B cell (primary cell): Measurements from ENCODE around the gene MRAS. TPM values are rescaled to one million over a fixed set of nuclear protein-coding genes. Genes with fewer than 3 reads are reported as not detected.
A peak's percentile ranks its signal among the peaks of the same experiment; 100 is the strongest.

Source experiments
- ATAC-seq: fragments of 200-7000 bp; cut with Tn5 transposase; one replicate; pipeline ENCODE4 v1.10.0; 2021; ENCODE audit warnings: low read depth, mild to moderate bottlenecking, moderate number of reproducible peaks, moderate library complexity
- CTCF ChIA-PET: fragments of 350-600 bp; sonication (Branson Sonifier 250); formaldehyde crosslinking; loops from one replicate; lab custom pipeline; 2021; ENCODE audit warnings: antibody characterized with exemption, inconsistent platforms; lab: Charles Lee
- POLR2A ChIA-PET: fragments of 350-600 bp; sonication (Branson Sonifier 250); formaldehyde crosslinking; loops from one replicate; lab custom pipeline; 2021; ENCODE audit warnings: antibody characterized with exemption; lab: Charles Lee
- DNase-seq: peaks from one replicate; pipeline ENCODE4 v3.0.0; 2013
- H2AFZ ChIP-seq: 2 replicates; pipeline ENCODE4 v1.6.1; 2012; ENCODE audit warnings: mild to moderate bottlenecking, low read depth, low read length; ENCODE audit not compliant: insufficient read depth, poor library complexity, severe bottlenecking
- H3K27ac ChIP-seq, 2 donors: 1 replicate in 1 of 2; 2 replicates in 1 of 2; pipeline ENCODE4 v1.5.1; 2012 to 2013; ENCODE audit warnings: low read length in 2 of 2, mild to moderate bottlenecking in 2 of 2, moderate library complexity in 1 of 2
- H3K27me3 ChIP-seq, 4 experiments: fragments of 200-600 bp in 1 of 4; sonication (generic) in 1 of 4; replicated peaks in 1 of 4; 1 replicate in 2 of 4; 2 replicates in 2 of 4; pipeline versions ENCODE4 v1.6.1 to v1.7.0; 2013 to 2016; ENCODE audit warnings: low read length in 3 of 4, mild to moderate bottlenecking in 2 of 4, mixed read lengths in 1 of 4, moderate library complexity in 1 of 4; ENCODE audit not compliant: insufficient read depth in 4 of 4, control insufficient read depth in 3 of 4; ENCODE audit errors: control extremely low read depth in 1 of 4
- H3K36me3 ChIP-seq, 2 experiments: replicated peaks in 1 of 2; 1 replicate in 1 of 2; 2 replicates in 1 of 2; pipeline versions ENCODE4 v1.6.1 to v1.7.1; 2013; ENCODE audit warnings: low read length in 1 of 2; ENCODE audit not compliant: insufficient read depth in 2 of 2, control insufficient read depth in 1 of 2; ENCODE audit errors: control extremely low read depth in 1 of 2, extremely low read depth in 1 of 2
- H3K4me1 ChIP-seq, 2 donors: fragments of 200-600 bp in 1 of 2; sonication (generic) in 1 of 2; 1 replicate in 1 of 2; 2 replicates in 1 of 2; pipeline versions ENCODE4 v1.5.1 to v1.6.1; 2013 to 2017; ENCODE audit warnings: low read length in 2 of 2; ENCODE audit not compliant: control insufficient read depth in 2 of 2, insufficient read depth in 2 of 2
- H3K4me2 ChIP-seq: replicated peaks from 2 replicates; pipeline ENCODE3; 2012; ENCODE audit warnings: mild to moderate bottlenecking, low read depth, low read length; ENCODE audit not compliant: poor library complexity, severe bottlenecking
- H3K4me3 ChIP-seq, 5 experiments: fragments of 200-600 bp in 1 of 5; sonication (generic) in 1 of 5; 1 replicate in 3 of 5; 2 replicates in 2 of 5; pipeline versions ENCODE4 v1.5.1 to v1.7.0; 2011 to 2016; ENCODE audit warnings: low read length in 4 of 5, mild to moderate bottlenecking in 4 of 5, low read depth in 2 of 5, control low read depth in 1 of 5, moderate library complexity in 1 of 5; ENCODE audit not compliant: insufficient read depth in 1 of 5; ENCODE audit errors: control extremely low read depth in 1 of 5, extremely low read depth in 1 of 5
- H3K79me2 ChIP-seq: fragments of 200-600 bp; sonication (generic); one replicate; pipeline ENCODE4 v1.6.0; 2016; ENCODE audit warnings: low read length; ENCODE audit not compliant: control insufficient read depth, insufficient read depth
- H3K9ac ChIP-seq: fragments of 200-600 bp; sonication (generic); 2 replicates; pipeline ENCODE4 v1.6.1; 2017; ENCODE audit warnings: mild to moderate bottlenecking, low read length, moderate library complexity
- H3K9me3 ChIP-seq, 3 donors: one replicate each; pipeline versions ENCODE4 v1.6.1 to v1.7.1; 2013; ENCODE audit warnings: low read length in 2 of 3; ENCODE audit not compliant: control insufficient read depth in 2 of 3, insufficient read depth in 1 of 3; ENCODE audit errors: control extremely low read depth in 1 of 3
- H4K20me1 ChIP-seq: 2 replicates; pipeline ENCODE4 v1.6.0; 2012; ENCODE audit warnings: mild to moderate bottlenecking, low read length; ENCODE audit not compliant: insufficient read depth, control insufficient read depth, poor library complexity, severe bottlenecking
- H3K27ac Mint-ChIP-seq: one replicate; pipeline ENCODE4 v1.8.0; 2021; ENCODE audit warnings: mixed read lengths
- H3K27me3 Mint-ChIP-seq: one replicate; pipeline ENCODE4 v1.8.0; 2021; ENCODE audit warnings: mixed read lengths
- H3K4me1 Mint-ChIP-seq: one replicate; pipeline ENCODE4 v1.8.0; 2021; ENCODE audit warnings: mixed read lengths
- H3K4me3 Mint-ChIP-seq: one replicate; pipeline ENCODE4 v1.8.0; 2021; ENCODE audit warnings: mixed read lengths
- H3K9me3 Mint-ChIP-seq: one replicate; pipeline ENCODE4 v1.8.0; 2022; ENCODE audit warnings: mixed read lengths; ENCODE audit not compliant: insufficient read depth
- CTCF ChIP-seq: fragments of 200-600 bp; IDR thresholded peaks from one replicate; pipeline ENCODE4 v1.8.0; 2022; ENCODE audit warnings: antibody characterized with exemption, mild to moderate bottlenecking
- EZH2 ChIP-seq: IDR thresholded peaks from 2 replicates; pipeline ENCODE4 v1.6.1; 2012; ENCODE audit warnings: borderline replicate concordance, low read depth, mild to moderate bottlenecking, moderate library complexity, low read length; ENCODE audit not compliant: insufficient read depth, poor library complexity, severe bottlenecking
- WGBS: methylation state at CpG from one replicate; pipeline ENCODE4 v1.1.5; 2013; ENCODE audit warnings: missing lambda C conversion rate; ENCODE audit not compliant: insufficient coverage; 5-methylcytosine and 5-hydroxymethylcytosine counted together
- intact Hi-C: fragments of 100-400 bp; cut with micrococcal nuclease; formaldehyde crosslinking; loops from one replicate; pipeline ENCODE4 v1.10.0; 2022
- polyA plus RNA-seq: library from polyadenylated mRNA; depleted of rRNA; stranded (reverse); fragments of >200 nt; gene quantifications from 2 replicates; pipeline ENCODE4 v1.2.3, GENCODE V29; 2012
- total RNA-seq, 2 donors: library from RNA; stranded (reverse); fragments of 120-200 nt in 1 of 2; gene quantifications; 1 replicate in 1 of 2; 2 replicates in 1 of 2; pipeline versions ENCODE4 v1.2.3 to v1.2.4, GENCODE V29; 2013 to 2022

The MRAS gene
- total and polyA plus RNA-seq, 2 donors (not counting 1 experiment from before 2014, with no cell fraction given) = 0.03 to 0.22 TPM

- Mint-ChIP-seq H3K4me3 (no peak overlapping the region), H3K27ac (no peak overlapping the region), H3K9me3 (peaks cover 5% of the 10 kb centered on the region), H3K4me1 (peaks cover 12% of the 10 kb centered on the region), H3K27me3 (peaks cover 74% of the 10 kb centered on the region)
- intact Hi-C loops = no loop called here
- peaks cover 0 to 75% (median 47%) of the 10 kb centered on the region in 4 experiments for H3K27me3 ChIP-seq
- peaks cover 0 to 7% of the 10 kb centered on the region in 2 donors for H3K4me1 ChIP-seq
- no peaks in the 10 kb centered on the region for H3K36me3 ChIP-seq
- peaks cover 10 to 28% (median 11%) of the 10 kb centered on the region in 3 donors for H3K9me3 ChIP-seq
- TF ChIP-seq EZH2 = no peak
- no peak for TF ChIP-seq CTCF
- no peak overlapping the region for H3K4me2 ChIP-seq
- WGBS = 63% methylated on average over 5 of the region's 9 CpGs
- no peak overlapping the region for H2AFZ ChIP-seq
- no peaks in the 10 kb centered on the region for H3K79me2 ChIP-seq
- no peaks in the 10 kb centered on the region for H4K20me1 ChIP-seq
- no peak overlapping the region for H3K4me3 ChIP-seq
- H3K27ac ChIP-seq = no peak overlapping the region
- no peak overlapping the region for H3K9ac ChIP-seq
- POLR2A ChIA-PET = no interaction called here
- peak; percentile 80 for ATAC-seq
- peak; percentile 44 for DNase-seq
- CTCF ChIA-PET = interaction anchor here (1.1 to 1.4 kb wide), 2 partner anchors 25 to 544 kb away, joined by 3 to 4 read pairs; no protein-coding TSS in a partner anchor
Measured at GRCh38 chr3:138371070-138371965, 22.9 kb downstream of the MRAS start.
